GM23338 (cell line): ENCODE data around the gene CHKB. TPM values are rescaled to one million over a fixed set of nuclear protein-coding genes. Genes with fewer than 3 reads are reported as not detected.

Experiments
- ATAC-seq: fragments of 200-7000 bp; cut with Tn5 transposase; 3 replicates; pipeline ENCODE4 v1.9.1; 2020
- DNase-seq: peaks from one replicate; pipeline ENCODE4 v3.0.0-alpha.2; 2015; ENCODE audit warnings: low spot score
- H2AFZ ChIP-seq: fragments of 200-600 bp; sonication (generic); 2 replicates; pipeline ENCODE4 v1.8.0; 2016; ENCODE audit warnings: antibody characterized with exemption, mild to moderate bottlenecking, moderate library complexity
- H3F3A ChIP-seq: fragments of 200-600 bp; sonication (generic); replicated peaks from 2 replicates; pipeline ENCODE4 v1.8.0; 2017; ENCODE audit warnings: antibody characterized with exemption, mixed run types, low read depth
- H3K27ac ChIP-seq: fragments of 200-600 bp; sonication (generic); 2 replicates; pipeline ENCODE4 v1.6.1; 2016; ENCODE audit warnings: low read depth
- H3K27me3 ChIP-seq: fragments of 200-600 bp; sonication (generic); 2 replicates; pipeline ENCODE4 v1.8.0; 2016; ENCODE audit warnings: mild to moderate bottlenecking, mixed run types, moderate library complexity; ENCODE audit not compliant: insufficient read depth
- H3K36me3 ChIP-seq: fragments of 200-600 bp; sonication (generic); 2 replicates; pipeline ENCODE4 v1.8.0; 2016; ENCODE audit warnings: mild to moderate bottlenecking; ENCODE audit not compliant: insufficient read depth
- H3K4me1 ChIP-seq: fragments of 200-600 bp; sonication (generic); 2 replicates; pipeline ENCODE4 v1.8.0; 2016; ENCODE audit warnings: mild to moderate bottlenecking, moderate library complexity; ENCODE audit not compliant: insufficient read depth
- H3K4me2 ChIP-seq: fragments of 200-600 bp; sonication (generic); 2 replicates; pipeline ENCODE4 v1.7.1; 2017; ENCODE audit warnings: mixed run types
- H3K4me3 ChIP-seq: fragments of 200-600 bp; sonication (generic); 2 replicates; pipeline ENCODE4 v1.6.1; 2016; ENCODE audit warnings: mixed run types
- H3K79me2 ChIP-seq: fragments of 200-600 bp; sonication (generic); replicated peaks from 2 replicates; pipeline ENCODE4 v1.8.0; 2017; ENCODE audit warnings: mild to moderate bottlenecking; ENCODE audit not compliant: insufficient read depth
- H3K9me2 ChIP-seq: fragments of 200-600 bp; sonication (generic); 2 replicates; pipeline ENCODE4 v1.8.0; 2017; ENCODE audit not compliant: insufficient read depth
- H4K20me1 ChIP-seq: fragments of 200-600 bp; sonication (generic); replicated peaks from 2 replicates; pipeline ENCODE4 v1.8.0; 2017; ENCODE audit warnings: mild to moderate bottlenecking; ENCODE audit not compliant: insufficient read depth
- H3K27ac Mint-ChIP-seq: 2 replicates; pipeline ENCODE4 v1.8.0; 2020; ENCODE audit warnings: inconsistent platforms, mild to moderate bottlenecking, moderate library complexity, mixed read lengths
- H3K27me3 Mint-ChIP-seq: 3 replicates; pipeline ENCODE4 v1.8.0; 2022; ENCODE audit warnings: low read depth, mild to moderate bottlenecking, moderate library complexity, mixed read lengths, inconsistent platforms; ENCODE audit not compliant: insufficient read depth, poor library complexity
- H3K36me3 Mint-ChIP-seq: 3 replicates; pipeline ENCODE4 v1.8.0; 2021; ENCODE audit warnings: low read depth, mild to moderate bottlenecking, inconsistent platforms, moderate library complexity, mixed read lengths
- H3K4me1 Mint-ChIP-seq: 3 replicates; pipeline ENCODE4 v1.8.0; 2020; ENCODE audit warnings: mild to moderate bottlenecking, inconsistent platforms, mixed read lengths
- H3K4me3 Mint-ChIP-seq: 3 replicates; pipeline ENCODE4 v1.8.0; 2021; ENCODE audit warnings: moderate library complexity, mild to moderate bottlenecking, inconsistent platforms, mixed read lengths
- H3K9me3 Mint-ChIP-seq: 3 replicates; pipeline ENCODE4 v1.8.0; 2020; ENCODE audit warnings: moderate library complexity, mild to moderate bottlenecking, inconsistent platforms, mixed read lengths
- CREB1 ChIP-seq: fragments of 250-450 bp; sonication (Bioruptor Pico); IDR thresholded peaks from 2 replicates; pipeline ENCODE4 v1.5.0; 2020; ENCODE audit warnings: low read depth, mild to moderate bottlenecking, moderate library complexity
- CTCF ChIP-seq, 2 experiments: fragments of 200-600 bp in 1 of 2; sonication (generic) in 1 of 2; conservative IDR thresholded peaks; 2 replicates each; pipeline versions ENCODE4 v1.5.1 to v1.6.1; 2016 to 2017; ENCODE audit warnings: antibody characterized with exemption in 2 of 2, low read depth in 2 of 2, mild to moderate bottlenecking in 2 of 2, moderate library complexity in 1 of 2
- ETS1 ChIP-seq: IDR thresholded peaks from 2 replicates; pipeline ENCODE4 v1.6.1; 2016; ENCODE audit warnings: antibody characterized with exemption
- EZH2 ChIP-seq: fragments of 200-600 bp; sonication (generic); IDR thresholded peaks from one replicate; pipeline ENCODE4 v1.8.0; 2017; ENCODE audit warnings: antibody characterized with exemption, mild to moderate bottlenecking, low read depth; ENCODE audit not compliant: unreplicated experiment
- EZH2phosphoT487 ChIP-seq: fragments of 200-600 bp; sonication (generic); IDR thresholded peaks from one replicate; pipeline ENCODE4 v1.8.1; 2018; ENCODE audit warnings: antibody characterized with exemption; ENCODE audit not compliant: unreplicated experiment
- JUNB ChIP-seq: IDR thresholded peaks from one replicate; pipeline ENCODE4 v1.6.1; 2016; ENCODE audit warnings: antibody characterized with exemption; ENCODE audit not compliant: unreplicated experiment
- NANOG ChIP-seq: IDR thresholded peaks from 2 replicates; pipeline ENCODE4 v1.6.1; 2016; ENCODE audit warnings: antibody characterized with exemption, borderline replicate concordance
- POLR2AphosphoS5 ChIP-seq: IDR thresholded peaks from 2 replicates; pipeline ENCODE4 v1.6.1; 2016; ENCODE audit warnings: antibody characterized with exemption, low read depth
- STAT1 ChIP-seq: IDR thresholded peaks from one replicate; pipeline ENCODE4 v1.6.1; 2016; ENCODE audit warnings: antibody characterized with exemption; ENCODE audit not compliant: unreplicated experiment
- ZNF114 ChIP-seq: fragments of 250-450 bp; sonication (Bioruptor Pico); IDR thresholded peaks from 2 replicates; pipeline ENCODE4 v1.5.0; 2020; ENCODE audit warnings: mild to moderate bottlenecking, moderate library complexity
- ZNF331 ChIP-seq: fragments of 250-450 bp; sonication (Bioruptor Pico); IDR thresholded peaks from 2 replicates; pipeline ENCODE4 v1.5.0; 2020; ENCODE audit warnings: low read depth, mild to moderate bottlenecking, moderate library complexity
- ZNF462 ChIP-seq: fragments of 250-450 bp; sonication (Bioruptor Pico); IDR thresholded peaks from 2 replicates; pipeline ENCODE4 v1.5.0; 2020; ENCODE audit warnings: mild to moderate bottlenecking, moderate library complexity
- polyA plus RNA-seq: library from polyadenylated mRNA; unstranded; fragments of >200 nt; fragmentation: Nextera tagmentation; extraction: Ambion mirVana; gene quantifications from 2 replicates; pipeline ENCODE4 v1.2.1, GENCODE V29; 2016
- total RNA-seq: library from RNA; depleted of rRNA; stranded (reverse); fragments of >200 nt; shearing (Covaris generic); gene quantifications from 2 replicates; pipeline ENCODE4 v1.2.3, GENCODE V29; 2014
- TF ChIP-seq, protein P1 (sequence below): IDR thresholded peaks from one replicate; pipeline ENCODE4 v1.6.1; 2018; ENCODE audit warnings: antibody characterized with exemption; ENCODE audit not compliant: unreplicated experiment

Gene CHKB
- total and polyA plus RNA-seq, 2 experiments from 2014 or later = 51.2 to 61.6 TPM

- ATAC-seq = no peak
- TF ChIP-seq NANOG = no peak
- TF ChIP-seq, protein P1, sequence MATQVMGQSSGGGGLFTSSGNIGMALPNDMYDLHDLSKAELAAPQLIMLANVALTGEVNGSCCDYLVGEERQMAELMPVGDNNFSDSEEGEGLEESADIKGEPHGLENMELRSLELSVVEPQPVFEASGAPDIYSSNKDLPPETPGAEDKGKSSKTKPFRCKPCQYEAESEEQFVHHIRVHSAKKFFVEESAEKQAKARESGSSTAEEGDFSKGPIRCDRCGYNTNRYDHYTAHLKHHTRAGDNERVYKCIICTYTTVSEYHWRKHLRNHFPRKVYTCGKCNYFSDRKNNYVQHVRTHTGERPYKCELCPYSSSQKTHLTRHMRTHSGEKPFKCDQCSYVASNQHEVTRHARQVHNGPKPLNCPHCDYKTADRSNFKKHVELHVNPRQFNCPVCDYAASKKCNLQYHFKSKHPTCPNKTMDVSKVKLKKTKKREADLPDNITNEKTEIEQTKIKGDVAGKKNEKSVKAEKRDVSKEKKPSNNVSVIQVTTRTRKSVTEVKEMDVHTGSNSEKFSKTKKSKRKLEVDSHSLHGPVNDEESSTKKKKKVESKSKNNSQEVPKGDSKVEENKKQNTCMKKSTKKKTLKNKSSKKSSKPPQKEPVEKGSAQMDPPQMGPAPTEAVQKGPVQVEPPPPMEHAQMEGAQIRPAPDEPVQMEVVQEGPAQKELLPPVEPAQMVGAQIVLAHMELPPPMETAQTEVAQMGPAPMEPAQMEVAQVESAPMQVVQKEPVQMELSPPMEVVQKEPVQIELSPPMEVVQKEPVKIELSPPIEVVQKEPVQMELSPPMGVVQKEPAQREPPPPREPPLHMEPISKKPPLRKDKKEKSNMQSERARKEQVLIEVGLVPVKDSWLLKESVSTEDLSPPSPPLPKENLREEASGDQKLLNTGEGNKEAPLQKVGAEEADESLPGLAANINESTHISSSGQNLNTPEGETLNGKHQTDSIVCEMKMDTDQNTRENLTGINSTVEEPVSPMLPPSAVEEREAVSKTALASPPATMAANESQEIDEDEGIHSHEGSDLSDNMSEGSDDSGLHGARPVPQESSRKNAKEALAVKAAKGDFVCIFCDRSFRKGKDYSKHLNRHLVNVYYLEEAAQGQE = no peak
- no peak for TF ChIP-seq CTCF (conservative IDR thresholded peaks at IDR 0.05; ENCODE audit: low read depth in 2 of 2)
- TF ChIP-seq STAT1 = no peak
- TF ChIP-seq CREB1 (CRISPR knock-in tag) = no peak
- TF ChIP-seq EZH2phosphoT487 = no peak
- TF ChIP-seq ZNF462 = no peak
- no peak for TF ChIP-seq JUNB
- TF ChIP-seq ZNF114 (CRISPR knock-in tag) = no peak
- no peak for TF ChIP-seq EZH2
- TF ChIP-seq ETS1 = no peak
- no peak for TF ChIP-seq POLR2AphosphoS5
- TF ChIP-seq ZNF331 (CRISPR knock-in tag) = no peak
- H3K27me3 ChIP-seq = no peaks in the 10 kb centered on the region
- no peaks in the 10 kb centered on the region for H3K9me2 ChIP-seq
- H3K4me2 ChIP-seq = no peak overlapping the region
- H3K9me3 Mint-ChIP-seq = no peaks in the 10 kb centered on the region
- no peaks in the 10 kb centered on the region for H3K79me2 ChIP-seq
- no peak overlapping the region for H3K4me3 ChIP-seq
- no peaks in the 10 kb centered on the region for H3K4me1 ChIP-seq
- no peaks in the 10 kb centered on the region for H3K4me1 Mint-ChIP-seq
- peaks cover 6% of the 10 kb centered on the region for H3K27me3 Mint-ChIP-seq
- no peaks in the 10 kb centered on the region for H4K20me1 ChIP-seq
- no peak for DNase-seq
- H3K27ac Mint-ChIP-seq = no peak overlapping the region
- no peaks in the 10 kb centered on the region for H3K36me3 ChIP-seq
- no peak overlapping the region for H3K27ac ChIP-seq
- no peak overlapping the region for H2AFZ ChIP-seq
- H3K4me3 Mint-ChIP-seq = no peak overlapping the region
- H3K36me3 Mint-ChIP-seq = peaks cover 44% of the 10 kb centered on the region
- no peaks in the 10 kb centered on the region for H3F3A ChIP-seq
These were observed 9.7 kb downstream of the CHKB start for GRCh38 chr22:50572965-50573364.
